ENCODE data around the gene ADO.

Gene ADO

DNA sequence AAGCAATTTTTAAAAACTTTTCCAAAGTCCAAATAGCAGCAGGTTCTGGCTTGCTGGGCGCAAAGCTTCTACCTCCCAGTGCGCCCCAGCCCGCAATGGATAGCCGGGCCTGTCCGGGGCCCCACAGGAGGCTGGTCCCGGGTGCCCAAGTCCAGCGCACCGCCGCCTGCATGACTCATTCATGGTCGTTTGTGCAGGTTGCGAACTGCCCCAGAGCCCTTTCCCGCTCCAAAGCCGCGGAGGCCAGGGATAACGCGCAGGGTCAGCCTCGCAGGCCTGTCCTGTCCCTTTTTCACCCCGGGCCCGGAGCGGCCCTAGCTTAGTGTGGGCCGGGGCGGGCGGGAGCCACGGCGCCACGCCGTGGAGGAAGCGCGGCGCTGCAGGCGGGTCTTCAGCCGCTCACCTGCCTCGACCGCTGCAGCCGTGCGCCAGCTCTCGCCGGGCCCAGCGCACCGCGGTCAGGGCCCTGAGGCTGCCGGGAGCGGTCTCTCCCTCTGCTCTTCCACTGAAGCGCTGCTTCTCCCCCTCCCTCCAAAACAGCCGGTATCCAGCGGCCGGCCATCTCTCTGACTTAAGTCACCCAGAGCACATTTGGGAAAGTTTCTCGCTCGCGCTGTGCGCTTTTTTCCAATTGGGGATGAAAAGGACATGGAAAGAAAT is 13.4 kb downstream of the ADO start:
- peak; percentile 71 for DNase-seq
- Histone ChIP-seq H3K36me3 (no peaks in the 10 kb centered on the region), H3K27ac (no peak overlapping the region), H3K27me3 (ENCODE audit: insufficient read depth, low read depth, severe bottlenecking) (peaks cover 85% of the 10 kb centered on the region), H3K4me3 (ENCODE audit: low read depth, low read length) (peak overlapping the region; percentile 64), H3K9me3 (ENCODE audit: severe bottlenecking) (peaks cover 2% of the 10 kb centered on the region)
- TF ChIP-seq, protein P1, sequence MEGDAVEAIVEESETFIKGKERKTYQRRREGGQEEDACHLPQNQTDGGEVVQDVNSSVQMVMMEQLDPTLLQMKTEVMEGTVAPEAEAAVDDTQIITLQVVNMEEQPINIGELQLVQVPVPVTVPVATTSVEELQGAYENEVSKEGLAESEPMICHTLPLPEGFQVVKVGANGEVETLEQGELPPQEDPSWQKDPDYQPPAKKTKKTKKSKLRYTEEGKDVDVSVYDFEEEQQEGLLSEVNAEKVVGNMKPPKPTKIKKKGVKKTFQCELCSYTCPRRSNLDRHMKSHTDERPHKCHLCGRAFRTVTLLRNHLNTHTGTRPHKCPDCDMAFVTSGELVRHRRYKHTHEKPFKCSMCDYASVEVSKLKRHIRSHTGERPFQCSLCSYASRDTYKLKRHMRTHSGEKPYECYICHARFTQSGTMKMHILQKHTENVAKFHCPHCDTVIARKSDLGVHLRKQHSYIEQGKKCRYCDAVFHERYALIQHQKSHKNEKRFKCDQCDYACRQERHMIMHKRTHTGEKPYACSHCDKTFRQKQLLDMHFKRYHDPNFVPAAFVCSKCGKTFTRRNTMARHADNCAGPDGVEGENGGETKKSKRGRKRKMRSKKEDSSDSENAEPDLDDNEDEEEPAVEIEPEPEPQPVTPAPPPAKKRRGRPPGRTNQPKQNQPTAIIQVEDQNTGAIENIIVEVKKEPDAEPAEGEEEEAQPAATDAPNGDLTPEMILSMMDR (IDR thresholded peaks at IDR 0.05; ENCODE audit: low read depth, low read length) = peak; percentile 89

DNA sequence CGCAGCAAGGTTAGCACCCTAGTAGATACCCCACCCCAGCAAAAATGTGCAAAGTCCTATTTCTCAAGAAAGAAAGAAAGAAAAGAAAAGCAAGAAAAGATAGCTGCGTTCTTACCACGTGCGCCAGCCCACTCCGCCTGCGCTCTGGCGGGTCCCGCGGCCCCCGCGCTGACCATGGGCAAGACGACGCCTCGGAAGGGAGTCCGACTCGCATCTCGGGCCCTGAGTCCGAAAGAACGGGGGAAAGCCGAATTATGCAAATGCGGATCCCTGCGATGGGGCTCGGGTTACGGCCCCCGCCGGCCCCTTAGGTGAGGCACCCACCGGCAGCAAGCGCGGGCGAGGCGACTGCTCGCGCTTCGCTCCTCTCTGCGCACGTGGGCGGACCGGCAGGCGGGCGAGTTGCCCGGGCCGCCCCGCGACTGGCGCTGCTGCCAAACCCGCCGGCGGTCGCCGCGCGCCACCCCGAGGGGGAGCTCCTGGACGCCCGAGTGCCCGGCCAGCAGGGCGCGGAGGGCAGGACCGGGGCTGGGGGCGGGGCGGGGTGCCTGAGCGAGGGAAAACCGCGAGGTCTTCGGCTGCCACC is 14.0 kb downstream of the ADO start:
- H3K4me3 ChIP-seq (ENCODE audit: low read depth, low read length) = peak overlapping the region; percentile 64

DNA sequence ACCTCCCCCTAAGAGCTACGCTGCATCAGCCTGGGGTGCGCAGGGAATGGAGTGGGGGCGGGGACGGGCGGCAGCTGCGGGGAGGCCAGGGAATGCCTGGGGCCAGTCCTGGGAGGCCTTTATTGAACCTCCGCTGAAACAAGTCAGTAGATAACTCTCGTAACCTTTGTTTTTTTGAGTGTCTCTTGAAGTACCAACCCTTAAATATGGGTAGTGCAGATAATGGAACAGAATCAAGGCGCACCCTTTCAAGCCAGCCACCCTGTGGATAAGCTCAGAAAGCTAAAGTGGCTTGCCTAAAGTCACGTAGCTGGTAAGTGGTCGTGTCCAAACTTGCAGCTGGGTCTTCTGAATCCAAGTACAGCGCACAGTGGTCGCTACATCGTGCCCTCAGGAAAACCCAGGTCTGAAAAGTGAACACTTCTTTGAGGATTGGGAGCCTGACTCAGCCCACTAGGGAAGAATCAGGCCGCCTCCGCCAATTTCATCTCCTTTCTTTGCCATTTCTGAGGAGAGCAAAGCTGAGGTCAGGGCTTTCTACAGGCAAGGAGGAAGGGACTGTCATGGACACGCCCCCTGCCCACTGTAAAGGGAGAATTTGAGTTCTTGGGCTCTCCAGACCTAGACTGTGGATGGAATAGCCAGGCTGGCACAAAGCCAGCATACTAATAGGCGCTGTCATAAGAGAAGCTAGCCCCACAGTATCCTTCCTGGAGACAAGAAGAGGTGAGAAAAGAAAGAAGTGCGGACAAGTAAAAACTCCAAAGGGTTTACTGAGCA is 14.8 kb downstream of the ADO start:
- Histone ChIP-seq H3K9me3 (ENCODE audit: severe bottlenecking) (peaks cover 2% of the 10 kb centered on the region), H3K4me3 (ENCODE audit: low read depth, low read length) (no peak overlapping the region), H3K36me3 (no peaks in the 10 kb centered on the region), H3K27ac (no peak overlapping the region), H3K27me3 (ENCODE audit: insufficient read depth, low read depth, severe bottlenecking) (peaks cover 80% of the 10 kb centered on the region)
- DNase-seq = no peak
- TF ChIP-seq, protein P1 (IDR thresholded peaks at IDR 0.05; ENCODE audit: low read depth, low read length) = no peak

More for the DNA sequence above, 14.0 kb downstream of the ADO start:
- TF ChIP-seq, protein P1 (IDR thresholded peaks at IDR 0.05; ENCODE audit: low read depth, low read length) = no peak
- H3K36me3 ChIP-seq = no peaks in the 10 kb centered on the region
- H3K27ac ChIP-seq = no peak overlapping the region
- H3K9me3 ChIP-seq (ENCODE audit: severe bottlenecking) = peaks cover 2% of the 10 kb centered on the region
- DNase-seq = peak; percentile 21
- H3K27me3 ChIP-seq (ENCODE audit: insufficient read depth, low read depth, severe bottlenecking) = peaks cover 88% of the 10 kb centered on the region

DNA sequence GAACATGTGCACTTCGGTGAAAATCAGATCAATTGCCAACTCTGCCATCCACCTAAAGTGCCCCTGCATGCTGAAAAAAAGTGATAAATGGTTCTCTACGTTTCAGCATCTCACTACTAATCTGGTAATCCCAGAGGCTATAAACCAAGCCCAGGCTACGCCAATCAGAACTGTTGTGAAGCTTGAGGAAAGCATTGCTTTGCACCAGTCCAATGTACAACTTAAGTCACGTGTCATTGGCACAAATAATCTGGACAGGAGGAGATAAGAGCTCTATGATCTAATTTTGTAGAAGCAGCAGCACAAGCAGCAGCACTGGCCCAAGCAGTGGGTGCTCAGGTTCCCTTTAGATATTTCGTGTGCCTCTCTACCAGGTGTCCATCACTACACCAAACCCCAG is 16.1 kb downstream of the ADO start:
- Histone ChIP-seq H3K9me3 (ENCODE audit: severe bottlenecking) (peaks cover 2% of the 10 kb centered on the region), H3K27ac (no peak overlapping the region), H3K36me3 (no peaks in the 10 kb centered on the region), H3K27me3 (ENCODE audit: insufficient read depth, low read depth, severe bottlenecking) (peaks cover 72% of the 10 kb centered on the region), H3K4me3 (ENCODE audit: low read depth, low read length) (no peak overlapping the region)
- TF ChIP-seq, protein P1 (IDR thresholded peaks at IDR 0.05; ENCODE audit: low read depth, low read length) = no peak
- no peak for DNase-seq

DNA sequence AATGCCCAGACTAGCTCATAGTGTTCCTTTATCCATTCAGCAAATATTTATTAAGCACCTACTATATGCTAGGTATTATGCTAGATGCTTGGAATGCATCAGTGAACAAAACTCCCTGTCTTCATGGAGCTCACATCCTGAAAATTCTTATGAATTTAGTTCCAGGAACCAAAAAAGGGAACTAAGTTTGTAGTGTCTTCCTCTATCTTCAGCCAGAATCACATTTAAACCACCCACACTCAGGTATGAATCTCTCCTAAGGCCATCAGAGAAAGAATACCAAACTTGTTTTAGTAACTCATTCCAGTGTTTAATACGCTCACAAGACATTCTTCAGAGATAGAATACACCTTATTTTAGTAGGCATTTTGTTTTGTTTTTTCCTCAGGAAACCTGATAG is 21.8 kb downstream of the ADO start:
- no peaks in the 10 kb centered on the region for H3K36me3 ChIP-seq
- no peak for DNase-seq
- no peak overlapping the region for H3K4me3 ChIP-seq (ENCODE audit: low read depth, low read length)
- TF ChIP-seq, protein P1 (IDR thresholded peaks at IDR 0.05; ENCODE audit: low read depth, low read length) = no peak
- H3K27ac ChIP-seq = no peak overlapping the region
- no peaks in the 10 kb centered on the region for H3K9me3 ChIP-seq (ENCODE audit: severe bottlenecking)
- peaks cover 50% of the 10 kb centered on the region for H3K27me3 ChIP-seq (ENCODE audit: insufficient read depth, low read depth, severe bottlenecking)

Measured in WERI-Rb-1 (cell line).